ENCODE results near the gene MPRIP.

Gene MPRIP

DNA sequence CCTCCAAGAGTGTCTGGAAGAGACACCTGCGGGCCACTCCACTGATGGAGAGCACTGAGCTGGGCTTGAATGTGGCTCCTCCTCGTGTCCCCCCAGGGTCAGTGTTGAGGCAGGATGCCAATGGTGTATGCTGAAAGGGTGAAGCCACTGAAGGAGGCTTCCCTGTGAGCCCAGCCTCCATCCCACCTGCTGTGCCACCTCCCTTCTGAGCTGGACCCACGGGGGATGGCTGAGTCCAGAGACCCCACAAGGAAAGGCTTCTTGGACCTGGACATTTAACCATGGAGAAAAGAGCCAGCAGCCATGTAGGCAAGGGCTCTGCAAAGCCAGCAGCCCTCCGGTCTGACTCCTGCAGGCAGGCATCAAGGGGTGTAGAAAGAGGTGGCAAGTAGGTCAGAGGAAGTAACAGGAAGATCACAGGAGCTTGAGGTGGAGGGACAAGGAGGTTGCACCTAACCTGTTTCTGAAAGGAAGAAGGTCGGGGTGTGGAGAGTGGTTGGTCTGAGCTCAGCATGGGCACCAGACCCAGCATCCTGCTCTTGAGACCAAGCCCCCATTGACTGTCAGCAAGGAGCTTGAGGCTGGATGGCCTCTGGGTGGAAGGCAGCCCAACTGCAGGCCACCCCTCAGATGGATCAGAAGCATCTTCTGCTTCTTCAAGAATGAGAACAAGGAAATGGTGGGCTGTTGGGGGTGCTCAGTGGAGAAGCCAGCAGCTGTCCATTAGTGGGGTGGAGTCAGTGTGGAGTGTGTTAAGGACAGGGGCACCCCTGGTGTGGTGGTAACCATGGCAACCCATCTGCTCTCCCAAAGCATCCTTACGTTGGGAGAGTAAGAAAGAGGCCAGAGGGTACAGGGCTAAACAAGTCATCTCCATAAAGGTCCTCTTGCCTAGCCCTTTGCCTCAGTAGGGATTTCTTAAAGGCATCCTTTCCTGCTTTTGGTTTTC, 83.2 kb downstream of the MPRIP start:
- TF ChIP-seq YY1 (IDR thresholded peaks at IDR 0.05; ENCODE audit: low read depth) (no peak), USF1 (IDR thresholded peaks at IDR 0.05) (no peak), MAX (IDR thresholded peaks at IDR 0.05) (no peak), NFIC (IDR thresholded peaks at IDR 0.05) (no peak), REST (IDR thresholded peaks at IDR 0.05; ENCODE audit: low read depth) (no peak), RAD21 (IDR thresholded peaks at IDR 0.05; ENCODE audit: low read depth) (no peak), FOXM1 (IDR thresholded peaks at IDR 0.05; ENCODE audit: borderline replicate concordance, low read depth) (no peak), ZBTB7A (IDR thresholded peaks at IDR 0.05; ENCODE audit: low read depth) (no peak), CEBPB (IDR thresholded peaks at IDR 0.05) (no peak), TCF12 (IDR thresholded peaks at IDR 0.05; ENCODE audit: low read depth) (no peak), TEAD4 (IDR thresholded peaks at IDR 0.05) (no peak), TAF1 (IDR thresholded peaks at IDR 0.05; ENCODE audit: low read depth) (no peak), EP300 (IDR thresholded peaks at IDR 0.05; ENCODE audit: borderline replicate concordance) (no peak), CREB1 (IDR thresholded peaks at IDR 0.05; ENCODE audit: low read depth) (no peak), EGR1 (IDR thresholded peaks at IDR 0.05) (no peak)

DNA sequence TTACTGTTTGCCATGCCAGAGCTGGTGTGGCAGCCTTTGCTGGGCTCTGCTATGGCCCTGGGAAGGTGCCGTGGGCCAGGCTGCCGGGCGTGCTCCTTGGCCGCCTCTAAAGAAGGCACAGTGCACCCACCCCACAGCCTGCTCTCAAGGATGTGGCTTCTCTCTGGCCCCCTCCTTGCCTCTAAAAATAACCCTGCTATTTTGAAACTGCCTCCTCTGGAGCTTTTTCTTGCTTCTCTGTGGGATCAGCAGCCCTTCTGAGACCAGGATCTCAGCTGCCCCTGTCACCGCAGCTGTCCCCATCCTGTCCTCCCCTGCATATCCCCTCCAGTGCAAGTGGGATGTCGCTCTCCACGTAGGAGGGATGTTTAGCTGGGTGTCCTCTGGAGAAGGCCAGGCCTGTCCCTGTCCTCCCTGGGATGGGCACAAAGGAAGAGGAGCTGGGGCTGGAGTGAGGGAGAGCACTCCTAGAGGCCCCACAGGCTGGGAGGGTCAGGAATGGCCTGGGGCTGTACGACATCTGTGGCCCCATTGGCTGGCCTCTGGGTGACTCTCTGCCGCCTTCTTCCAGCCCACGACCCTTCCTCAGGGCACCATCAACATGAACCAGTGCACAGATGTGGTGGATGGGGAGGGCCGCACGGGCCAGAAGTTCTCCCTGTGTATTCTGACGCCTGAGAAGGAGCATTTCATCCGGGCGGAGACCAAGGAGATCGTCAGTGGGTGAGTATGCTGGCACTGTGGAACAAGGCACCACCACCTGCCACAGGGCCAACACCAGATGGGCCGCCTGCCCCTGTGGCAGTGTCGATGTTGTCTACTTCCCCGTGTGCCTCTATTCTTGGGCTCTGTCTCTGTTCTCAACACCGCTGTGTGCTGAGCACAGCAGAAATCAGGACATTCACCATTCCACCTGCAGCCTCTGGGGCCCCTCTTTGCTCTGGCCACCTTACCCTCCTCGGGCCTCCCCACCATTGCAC, 84.2 kb downstream of the MPRIP start:
- TF ChIP-seq TAF1 (IDR thresholded peaks at IDR 0.05; ENCODE audit: low read depth), result no peak
- TF ChIP-seq TEAD4 (IDR thresholded peaks at IDR 0.05), result no peak
- no peak for TF ChIP-seq REST (IDR thresholded peaks at IDR 0.05; ENCODE audit: low read depth)
- TF ChIP-seq USF1 (IDR thresholded peaks at IDR 0.05), result no peak
- TF ChIP-seq NFIC (IDR thresholded peaks at IDR 0.05), result no peak
- TF ChIP-seq CEBPB (IDR thresholded peaks at IDR 0.05), result no peak
- no peak for TF ChIP-seq MAX (IDR thresholded peaks at IDR 0.05)
- no peak for TF ChIP-seq FOXM1 (IDR thresholded peaks at IDR 0.05; ENCODE audit: borderline replicate concordance, low read depth)
- no peak for TF ChIP-seq RAD21 (IDR thresholded peaks at IDR 0.05; ENCODE audit: low read depth)

GRCh38 chr17:17127156-17127555, 84.9 kb downstream of the MPRIP start:
- TF ChIP-seq YY1 (IDR thresholded peaks at IDR 0.05; ENCODE audit: low read depth) (no peak), RAD21 (IDR thresholded peaks at IDR 0.05; ENCODE audit: low read depth) (no peak), REST (IDR thresholded peaks at IDR 0.05; ENCODE audit: low read depth) (no peak), NFIC (IDR thresholded peaks at IDR 0.05) (no peak), ZBTB7A (IDR thresholded peaks at IDR 0.05; ENCODE audit: low read depth) (no peak), USF1 (IDR thresholded peaks at IDR 0.05) (no peak), TAF1 (IDR thresholded peaks at IDR 0.05; ENCODE audit: low read depth) (no peak), FOXM1 (IDR thresholded peaks at IDR 0.05; ENCODE audit: borderline replicate concordance, low read depth) (no peak), MAX (IDR thresholded peaks at IDR 0.05) (no peak)

Data from Ishikawa (cell line).